Ishikawa (cell line): ENCODE results near the gene SLC22A8.

ENCODE experiments used
- CEBPB ChIP-seq: IDR thresholded peaks from 2 replicates; pipeline ENCODE4 v1.6.1; 2012
- CREB1 ChIP-seq: IDR thresholded peaks from 2 replicates; pipeline ENCODE4 v1.6.1; 2012; ENCODE audit warnings: low read depth
- EGR1 ChIP-seq: IDR thresholded peaks from 2 replicates; pipeline ENCODE4 v1.6.1; 2012
- EP300 ChIP-seq: IDR thresholded peaks from 2 replicates; pipeline ENCODE4 v1.6.1; 2012; ENCODE audit warnings: borderline replicate concordance
- FOXM1 ChIP-seq: IDR thresholded peaks from 2 replicates; pipeline ENCODE4 v1.6.1; 2012; ENCODE audit warnings: low read depth, borderline replicate concordance
- MAX ChIP-seq: IDR thresholded peaks from 2 replicates; pipeline ENCODE4 v1.6.1; 2012
- NFIC ChIP-seq: IDR thresholded peaks from 2 replicates; pipeline ENCODE4 v1.6.1; 2012
- RAD21 ChIP-seq: IDR thresholded peaks from 2 replicates; pipeline ENCODE4 v1.6.1; 2012; ENCODE audit warnings: low read depth
- REST ChIP-seq: IDR thresholded peaks from 2 replicates; pipeline ENCODE4 v1.6.1; 2012; ENCODE audit warnings: low read depth, mild to moderate bottlenecking
- TAF1 ChIP-seq: IDR thresholded peaks from 2 replicates; pipeline ENCODE4 v1.6.1; 2012; ENCODE audit warnings: low read depth, mild to moderate bottlenecking
- TCF12 ChIP-seq: IDR thresholded peaks from 2 replicates; pipeline ENCODE4 v1.6.1; 2012; ENCODE audit warnings: low read depth
- TEAD4 ChIP-seq: IDR thresholded peaks from 2 replicates; pipeline ENCODE4 v1.6.1; 2012
- USF1 ChIP-seq: IDR thresholded peaks from 2 replicates; pipeline ENCODE4 v1.6.1; 2012
- YY1 ChIP-seq: IDR thresholded peaks from 2 replicates; pipeline ENCODE4 v1.6.1; 2012; ENCODE audit warnings: low read depth
- ZBTB7A ChIP-seq: IDR thresholded peaks from 2 replicates; pipeline ENCODE4 v1.6.1; 2012; ENCODE audit warnings: low read depth

Gene SLC22A8

GRCh38 chr11:62948765-62949320 lies 66.8 kb downstream of the SLC22A8 start:
- TF ChIP-seq CREB1: no peak
- no peak for TF ChIP-seq MAX
- no peak for TF ChIP-seq EP300
- no peak for TF ChIP-seq ZBTB7A
- no peak for TF ChIP-seq FOXM1
- no peak for TF ChIP-seq TEAD4
- no peak for TF ChIP-seq YY1
- TF ChIP-seq USF1: no peak
- no peak for TF ChIP-seq NFIC
- no peak for TF ChIP-seq EGR1
- TF ChIP-seq REST: no peak
- TF ChIP-seq CEBPB: no peak
- TF ChIP-seq RAD21: no peak
- no peak for TF ChIP-seq TCF12
- no peak for TF ChIP-seq TAF1
